K562 (cell line): ENCODE measurements around the gene PCCA. TPM values are rescaled to one million over a fixed set of nuclear protein-coding genes. Genes with fewer than 3 reads are reported as not detected.

ENCODE experiments used
- ATAC-seq: fragments of 200-7000 bp; cut with Tn5 transposase; 3 replicates; pipeline ENCODE4 v1.9.1; 2020; ENCODE audit warnings: moderate library complexity
- BruUV-seq: library from RNA; stranded (reverse); fragments of 400-500 nt; replicated peaks from 2 replicates; lab custom pipeline; 2021; lab: Mats Ljungman, UMichigan
- CTCF ChIA-PET: fragments of 300-600 bp; formaldehyde crosslinking; extraction: SDS; loops from one replicate; lab custom pipeline; 2021; ENCODE audit warnings: low intra/inter-chr PET ratio; lab: Yijun Ruan, JAX
- POLR2A ChIA-PET: fragments of 300-600, 350-650 bp; sonication (Branson Sonifier 250); formaldehyde crosslinking; extraction: SDS; loops from one replicate; lab custom pipeline; 2021; ENCODE audit warnings: antibody characterized with exemption, inconsistent platforms; lab: Yijun Ruan, JAX
- DNase-seq, 4 experiments: peaks; one replicate each; pipeline versions ENCODE4 v3.0.0 to v3.0.0-alpha.2; 2011 to 2018; ENCODE audit warnings: low spot score in 3 of 4, mixed read lengths in 3 of 4; ENCODE audit errors: extremely low read depth in 1 of 4
- FAIRE-seq: peaks from 2 replicates; lab custom pipeline; 2011; peaks lifted over from hg19 to GRCh38; lab: Jason Lieb, UNC
- H2AFZ ChIP-seq: 2 replicates; pipeline ENCODE4 v1.6.0; 2011; ENCODE audit warnings: low read depth, low read length, control low read depth, inconsistent platforms
- H3K27ac ChIP-seq: fragments of 200-600 bp; 3 replicates; pipeline ENCODE4 v1.8.0; 2011; ENCODE audit warnings: low read depth, mild to moderate bottlenecking, control low read depth, inconsistent platforms, low read length, moderate library complexity, mixed read lengths; ENCODE audit errors: extremely low read depth
- H3K27me3 ChIP-seq, 2 experiments: fragments of 300-600 bp in 1 of 2; 2 replicates in 1 of 2; 3 replicates in 1 of 2; pipeline versions ENCODE4 v1.6.0 to v1.8.0; 2011; ENCODE audit warnings: inconsistent platforms in 2 of 2, low read length in 2 of 2, mild to moderate bottlenecking in 1 of 2, mixed read lengths in 1 of 2, moderate library complexity in 1 of 2; ENCODE audit not compliant: control insufficient read depth in 2 of 2, insufficient read depth in 2 of 2
- H3K36me3 ChIP-seq: fragments of 300-600 bp; 3 replicates; pipeline ENCODE4 v1.8.0; 2011; ENCODE audit warnings: mild to moderate bottlenecking, low read length, inconsistent platforms; ENCODE audit not compliant: control insufficient read depth, insufficient read depth
- H3K4me1 ChIP-seq, 2 experiments: fragments of 200-600 bp in 1 of 2; replicated peaks in 1 of 2; 2 replicates in 1 of 2; 3 replicates in 1 of 2; pipeline versions ENCODE4 v1.5.1 to v1.8.0; 2011; ENCODE audit warnings: inconsistent platforms in 2 of 2, low read length in 2 of 2, mild to moderate bottlenecking in 1 of 2, mixed read lengths in 1 of 2, moderate library complexity in 1 of 2; ENCODE audit not compliant: control insufficient read depth in 2 of 2, insufficient read depth in 2 of 2
- H3K4me2 ChIP-seq: 2 replicates; pipeline ENCODE4 v1.6.1; 2011; ENCODE audit warnings: low read length, control low read depth, inconsistent platforms, mixed read lengths; ENCODE audit not compliant: insufficient read depth
- H3K4me3 ChIP-seq: fragments of 200-600 bp; sonication (generic), shearing (Covaris generic); 2 replicates; pipeline ENCODE4 v1.5.1; 2016; ENCODE audit warnings: control low read depth, inconsistent platforms
- H3K79me2 ChIP-seq: fragments of 200-600 bp; 3 replicates; pipeline ENCODE4 v1.8.0; 2011; ENCODE audit warnings: low read length, inconsistent platforms; ENCODE audit not compliant: control insufficient read depth, insufficient read depth
- H3K9ac ChIP-seq, 2 experiments: 2 replicates each; pipeline versions ENCODE4 v1.6.0 to v1.6.1; 2011; ENCODE audit warnings: low read depth in 2 of 2, low read length in 2 of 2, control low read depth in 1 of 2, inconsistent platforms in 1 of 2, mild to moderate bottlenecking in 1 of 2, mixed read lengths in 1 of 2; ENCODE audit not compliant: insufficient read depth in 1 of 2
- H3K9me1 ChIP-seq: one replicate; pipeline ENCODE4 v1.6.0; 2011; ENCODE audit warnings: inconsistent platforms, mild to moderate bottlenecking, low read length, moderate library complexity; ENCODE audit not compliant: control insufficient read depth, insufficient read depth
- H3K9me3 ChIP-seq: replicated peaks from 2 replicates; pipeline ENCODE4 v1.5.1; 2011; ENCODE audit warnings: low read depth, low read length, inconsistent platforms; ENCODE audit not compliant: control insufficient read depth, insufficient read depth
- H4K20me1 ChIP-seq: replicated peaks from 2 replicates; pipeline ENCODE4 v1.6.1; 2011; ENCODE audit warnings: low read length, inconsistent platforms, mixed read lengths; ENCODE audit not compliant: control insufficient read depth, insufficient read depth
- ARHGAP35 ChIP-seq: fragments of 450-650 bp; IDR thresholded peaks from 2 replicates; pipeline ENCODE4 v1.6.1; 2018; ENCODE audit not compliant: partially characterized antibody
- CC2D1A ChIP-seq: fragments of 450-650 bp; IDR thresholded peaks from 2 replicates; pipeline ENCODE4 v1.6.1; 2017; ENCODE audit warnings: mild to moderate bottlenecking
- CEBPB ChIP-seq: fragments of 450-650 bp; IDR thresholded peaks from 2 replicates; pipeline ENCODE4 v1.6.1; 2016; ENCODE audit warnings: missing genetic modification characterization, missing compliant biosample characterization
- HCFC1 ChIP-seq: IDR thresholded peaks from 2 replicates; pipeline ENCODE4 v1.6.1; 2012; ENCODE audit warnings: low read depth, low read length, improper control_type of control experiment
- HNRNPLL ChIP-seq: fragments of 200-400 bp; formaldehyde crosslinking; IDR thresholded peaks from 2 replicates; pipeline ENCODE4 v1.6.1; 2017; ENCODE audit warnings: low read length, low read depth, mild to moderate bottlenecking; ENCODE audit not compliant: poor library complexity, severe bottlenecking
- ILF3 ChIP-seq: fragments of 450-650 bp; IDR thresholded peaks from 2 replicates; pipeline ENCODE4 v1.6.1; 2018; ENCODE audit warnings: antibody characterized with exemption, mild to moderate bottlenecking, moderate library complexity, borderline replicate concordance
- KLF13 ChIP-seq: fragments of 450-650 bp; IDR thresholded peaks from 2 replicates; pipeline ENCODE4 v1.6.1; 2016; ENCODE audit warnings: missing genetic modification characterization, low read depth, mild to moderate bottlenecking, missing compliant biosample characterization, moderate library complexity, borderline replicate concordance
- L3MBTL2 ChIP-seq: fragments of 450-650 bp; IDR thresholded peaks from 2 replicates; pipeline ENCODE4 v1.6.1; 2016; ENCODE audit warnings: mild to moderate bottlenecking, moderate library complexity
- MCM7 ChIP-seq, 2 experiments: fragments of 450-650 bp; IDR thresholded peaks; 2 replicates each; pipeline ENCODE4 v1.6.1; 2016 to 2018
- MEF2D ChIP-seq: conservative IDR thresholded peaks from 2 replicates; pipeline ENCODE4 v1.6.1; 2016; ENCODE audit warnings: low read depth, missing genetic modification characterization, missing compliant biosample characterization
- MEIS2 ChIP-seq: fragments of 450-650 bp; IDR thresholded peaks from 2 replicates; pipeline ENCODE4 v1.6.1; 2014; ENCODE audit warnings: mild to moderate bottlenecking; ENCODE audit not compliant: partially characterized antibody
- OTX1 ChIP-seq: fragments of 450-650 bp; formaldehyde crosslinking; IDR thresholded peaks from 2 replicates; pipeline ENCODE4 v1.4.0; 2022; ENCODE audit warnings: mild to moderate bottlenecking
- TCFL5 ChIP-seq: fragments of 250-450 bp; sonication (Bioruptor Pico); conservative IDR thresholded peaks from 2 replicates; pipeline ENCODE4 v1.6.1; 2021; ENCODE audit warnings: mild to moderate bottlenecking, moderate library complexity, matching md5 sums
- TEAD1 ChIP-seq, 2 experiments: fragments of 450-650 bp in 1 of 2; sonication (generic) in 1 of 2; formaldehyde crosslinking; IDR thresholded peaks; 2 replicates each; pipeline versions ENCODE4 v1.4.0 to v1.8.0; 2020 to 2022; ENCODE audit warnings: mild to moderate bottlenecking in 2 of 2, missing genetic modification reagents in 1 of 2
- ZNF274 ChIP-seq: IDR thresholded peaks from 2 replicates; pipeline ENCODE4 v1.6.1; 2011; ENCODE audit warnings: low read depth, mild to moderate bottlenecking, low read length, moderate library complexity, borderline replicate concordance
- WGBS: fragments of 100-300 bp; shearing (Covaris generic); methylation state at CpG from one replicate; pipeline ENCODE4 v1.1.6; 2016; ENCODE audit warnings: low coverage, mixed read lengths; ENCODE audit not compliant: insufficient coverage; ENCODE audit errors: missing lambda C conversion rate; 5-methylcytosine and 5-hydroxymethylcytosine counted together
- in situ Hi-C: fragments of 300-500 bp; cut with MboI; formaldehyde crosslinking; loops from 4 replicates; pipeline ENCODE4 v1.15.0; 2018; ENCODE audit warnings: inconsistent platforms, mixed read lengths
- intact Hi-C: fragments of 100-400 bp; cut with micrococcal nuclease; formaldehyde crosslinking; loops from 2 replicates; pipeline ENCODE4 v1.14.2; 2022
- polyA plus RNA-seq, 8 experiments: library from polyadenylated mRNA; depleted of rRNA in 4 of 8; stranded (reverse) in 5 of 8; unstranded in 3 of 8; fragments of >200 nt; fragmentation: Nextera tagmentation in 2 of 8; fragmentation: Illumina TruSeq in 1 of 8; extraction: Ambion mirVana in 2 of 8; extraction: Trizol in 1 of 8; gene quantifications; 2 replicates each; pipeline versions ENCODE4 v1.2.1 to v1.2.3, GENCODE V29; 2011 to 2014; ENCODE audit warnings: inconsistent platforms in 1 of 8, missing spikeins in 1 of 8
- total RNA-seq, 7 experiments: library from RNA; depleted of rRNA in 6 of 7; stranded (reverse); fragments of >200 nt in 6 of 7; fragmentation: Illumina TruSeq in 2 of 7; extraction: Trizol in 2 of 7; gene quantifications; 2 replicates each; pipeline versions ENCODE4 v1.2.1 to v1.2.3, GENCODE V29; 2011 to 2021; ENCODE audit warnings: low replicate concordance in 1 of 7
- TF ChIP-seq, protein P1 (sequence below): fragments of 450-650 bp; conservative IDR thresholded peaks from 2 replicates; pipeline ENCODE4 v1.6.1; 2016; ENCODE audit warnings: missing genetic modification characterization, low read depth, mild to moderate bottlenecking, control low read depth, missing compliant biosample characterization
- TF ChIP-seq, protein P2 (sequence below): fragments of 250-450 bp; sonication (Bioruptor Pico); IDR thresholded peaks from 2 replicates; pipeline ENCODE4 v1.8.0; 2022; ENCODE audit warnings: inconsistent platforms

The PCCA gene
- total and polyA plus RNA-seq, 9 of the 15 experiments (the other 6 are each of a cell fraction or from before 2014, with no cell fraction given) = 5.2 to 14.1 (median 9.7) TPM

DNA sequence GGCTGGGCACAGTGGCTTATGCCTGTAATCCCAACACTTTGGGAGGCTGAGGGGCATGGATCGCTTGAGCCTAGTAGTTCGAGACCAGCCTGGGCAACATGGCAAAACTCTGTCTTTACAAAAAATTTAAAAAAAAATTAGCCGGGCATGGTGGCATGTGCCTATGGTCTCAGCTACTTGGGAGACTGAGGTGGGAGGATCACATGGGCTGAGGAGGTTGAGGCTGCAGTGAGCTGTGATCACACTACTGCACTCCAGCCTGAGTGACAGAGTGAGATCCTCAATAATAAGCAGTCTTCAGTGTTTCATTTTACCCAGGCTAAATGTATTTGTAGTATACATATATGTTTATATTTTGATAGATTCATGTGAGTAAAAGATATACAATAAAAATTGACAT, 414.7 kb downstream of the PCCA start:
- H2AFZ ChIP-seq = no peak overlapping the region
- CTCF ChIA-PET = no interaction called here
- no peak overlapping the region for H3K27ac ChIP-seq
- ATAC-seq (no peak), FAIRE-seq (no peak), DNase-seq (no peak)
- no peaks in the 10 kb centered on the region for H3K27me3 ChIP-seq
- H4K20me1 ChIP-seq = no peaks in the 10 kb centered on the region; the same call in 1 of the 2 replicates
- H3K9me3 ChIP-seq = no peaks in the 10 kb centered on the region
- H3K36me3 ChIP-seq = no peaks in the 10 kb centered on the region
- BruUV-seq = no TSS peak
- peaks cover 0 to 5% of the 10 kb centered on the region in 2 experiments; a peak in 2 of 5 replicates for H3K4me1 ChIP-seq
- H3K4me2 ChIP-seq = no peak overlapping the region
- in situ Hi-C loops (no loop called here), intact Hi-C loops (no loop called here)
- no peak overlapping the region for H3K9ac ChIP-seq
- TF ChIP-seq HNRNPLL (no peak), TCFL5 (CRISPR knock-in tag) (no peak), CC2D1A (no peak), CEBPB (tag) (no peak), ILF3 (no peak), MEIS2 (no peak), ARHGAP35 (no peak), ZNF274 (no peak), MEF2D (tag) (no peak), L3MBTL2 (no peak), HCFC1 (no peak), MCM7 (IDR thresholded peaks at IDR 0.05) (no peak), TEAD1 (CRISPR knock-in tag; IDR thresholded peaks at IDR 0.05) (no peak), OTX1 (CRISPR knock-in tag) (no peak), KLF13 (no peak)
- TF ChIP-seq, protein P1, sequence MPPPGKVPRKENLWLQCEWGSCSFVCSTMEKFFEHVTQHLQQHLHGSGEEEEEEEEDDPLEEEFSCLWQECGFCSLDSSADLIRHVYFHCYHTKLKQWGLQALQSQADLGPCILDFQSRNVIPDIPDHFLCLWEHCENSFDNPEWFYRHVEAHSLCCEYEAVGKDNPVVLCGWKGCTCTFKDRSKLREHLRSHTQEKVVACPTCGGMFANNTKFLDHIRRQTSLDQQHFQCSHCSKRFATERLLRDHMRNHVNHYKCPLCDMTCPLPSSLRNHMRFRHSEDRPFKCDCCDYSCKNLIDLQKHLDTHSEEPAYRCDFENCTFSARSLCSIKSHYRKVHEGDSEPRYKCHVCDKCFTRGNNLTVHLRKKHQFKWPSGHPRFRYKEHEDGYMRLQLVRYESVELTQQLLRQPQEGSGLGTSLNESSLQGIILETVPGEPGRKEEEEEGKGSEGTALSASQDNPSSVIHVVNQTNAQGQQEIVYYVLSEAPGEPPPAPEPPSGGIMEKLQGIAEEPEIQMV (tag) = no peak
- TF ChIP-seq, protein P2, sequence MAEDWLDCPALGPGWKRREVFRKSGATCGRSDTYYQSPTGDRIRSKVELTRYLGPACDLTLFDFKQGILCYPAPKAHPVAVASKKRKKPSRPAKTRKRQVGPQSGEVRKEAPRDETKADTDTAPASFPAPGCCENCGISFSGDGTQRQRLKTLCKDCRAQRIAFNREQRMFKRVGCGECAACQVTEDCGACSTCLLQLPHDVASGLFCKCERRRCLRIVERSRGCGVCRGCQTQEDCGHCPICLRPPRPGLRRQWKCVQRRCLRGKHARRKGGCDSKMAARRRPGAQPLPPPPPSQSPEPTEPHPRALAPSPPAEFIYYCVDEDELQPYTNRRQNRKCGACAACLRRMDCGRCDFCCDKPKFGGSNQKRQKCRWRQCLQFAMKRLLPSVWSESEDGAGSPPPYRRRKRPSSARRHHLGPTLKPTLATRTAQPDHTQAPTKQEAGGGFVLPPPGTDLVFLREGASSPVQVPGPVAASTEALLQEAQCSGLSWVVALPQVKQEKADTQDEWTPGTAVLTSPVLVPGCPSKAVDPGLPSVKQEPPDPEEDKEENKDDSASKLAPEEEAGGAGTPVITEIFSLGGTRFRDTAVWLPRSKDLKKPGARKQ (CRISPR knock-in tag) = no peak
- no peak overlapping the region for H3K4me3 ChIP-seq
- POLR2A ChIA-PET = no interaction called here
- 59% methylated on average over 3 of the region's 3 CpGs for WGBS
- no peaks in the 10 kb centered on the region for H3K79me2 ChIP-seq
- no peaks in the 10 kb centered on the region for H3K9me1 ChIP-seq
